CD4-positive, alpha-beta T cell treated with Interleukin-17A for 4 hours (primary cell): ENCODE measurements around the gene FCN1.

Experiments used
- DNase-seq: peaks from one replicate; pipeline ENCODE4 v3.0.0-alpha.2; 2020; ENCODE audit warnings: mixed read lengths

The FCN1 gene

GRCh38 chr9:134951461-134951860, 33.7 kb upstream of the FCN1 start:
- DNase-seq, result no peak

DNA sequence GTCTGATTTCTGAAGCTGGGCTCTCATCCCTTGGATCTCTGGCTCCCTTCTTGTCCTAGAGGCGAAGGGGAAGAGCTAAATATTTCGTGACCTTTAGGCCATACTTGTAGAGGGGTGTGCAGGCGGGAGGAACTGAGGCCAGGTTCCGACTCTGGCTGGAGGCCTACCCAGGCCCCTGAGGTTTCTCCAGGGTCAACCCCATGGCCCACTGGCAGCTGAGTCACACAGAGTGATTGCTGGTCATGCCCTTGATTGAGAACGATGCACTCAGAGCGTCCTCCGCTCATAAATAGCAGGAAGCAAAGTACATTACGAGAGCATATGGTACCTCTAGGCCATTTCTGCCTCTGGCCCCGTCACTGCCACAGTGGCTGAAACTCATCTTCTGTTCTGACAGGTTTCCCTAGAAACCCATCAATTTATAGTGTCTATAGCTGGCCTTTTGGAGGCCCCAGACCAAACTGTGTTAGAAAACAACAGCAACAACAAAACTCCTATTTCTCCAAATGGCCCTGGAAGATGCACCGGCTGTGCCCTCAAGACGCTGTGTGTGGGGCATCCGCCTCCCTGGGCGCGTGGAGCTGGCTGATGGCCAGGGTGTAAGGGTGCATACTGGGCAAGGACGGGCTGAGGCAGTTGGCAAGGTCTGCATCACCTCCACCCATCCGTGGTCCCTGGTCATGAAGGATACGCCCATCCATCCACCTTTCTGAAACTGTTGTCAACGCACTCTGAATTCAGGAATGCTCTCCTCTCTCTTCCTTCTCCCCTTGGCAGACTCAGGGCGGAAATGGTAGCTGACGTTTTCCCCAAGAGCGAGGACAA, 32.9 kb upstream of the FCN1 start:
- DNase-seq, result no peak

DNA sequence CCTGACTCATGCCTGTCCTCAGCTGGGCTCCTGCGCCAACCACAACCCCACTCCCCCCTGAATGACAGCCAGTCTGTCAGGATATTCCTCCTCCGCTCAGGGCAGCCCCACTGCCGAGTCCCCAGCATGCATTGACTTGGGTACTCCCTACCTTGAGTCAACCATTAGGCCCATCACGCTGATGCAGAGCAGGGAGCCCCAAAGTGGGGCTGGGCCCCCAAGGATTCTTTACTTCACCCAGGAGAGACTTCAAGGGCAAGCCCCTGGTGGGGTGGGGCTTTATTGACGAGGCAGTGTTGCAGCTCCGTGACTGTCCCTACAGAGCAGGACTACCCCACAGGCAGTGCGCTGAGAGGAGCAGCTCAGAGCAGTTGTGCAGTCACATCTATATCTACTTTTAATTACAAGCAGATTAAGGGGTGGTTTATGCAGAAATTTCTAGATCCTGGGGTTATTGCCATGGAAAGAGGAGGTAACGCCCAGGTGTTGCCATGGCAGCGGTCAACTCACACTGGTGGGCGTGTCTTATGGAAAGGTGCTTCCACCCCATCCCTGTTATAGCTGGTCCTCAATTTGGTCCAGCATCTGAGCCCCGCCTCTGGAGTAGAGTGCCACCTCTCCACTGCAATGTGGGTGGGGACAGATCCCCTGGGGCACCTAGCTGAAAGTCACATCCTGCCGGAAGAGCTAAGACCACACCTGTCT, 32.1 kb upstream of the FCN1 start:
- DNase-seq, result no peak

DNA sequence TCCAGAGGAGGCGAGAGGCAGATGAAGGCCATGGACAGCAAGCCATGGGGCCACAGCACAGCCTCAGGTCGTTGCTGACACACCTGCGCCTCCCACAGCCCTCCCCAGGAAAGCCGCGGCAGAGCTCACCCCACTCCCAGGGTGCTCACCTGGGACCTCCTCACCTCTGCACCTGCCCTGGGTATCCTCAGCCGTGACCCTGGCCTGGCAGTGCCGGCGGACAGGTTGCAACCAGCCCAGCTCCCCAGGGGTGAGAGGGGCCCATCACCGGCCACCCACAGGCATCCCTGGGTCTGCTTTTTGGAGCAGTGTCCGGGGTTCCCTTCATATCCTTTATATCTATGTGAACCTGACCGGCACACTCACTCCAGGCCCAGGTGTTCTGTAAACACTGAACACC, 30.4 kb upstream of the FCN1 start:
- DNase-seq, result no peak

DNA sequence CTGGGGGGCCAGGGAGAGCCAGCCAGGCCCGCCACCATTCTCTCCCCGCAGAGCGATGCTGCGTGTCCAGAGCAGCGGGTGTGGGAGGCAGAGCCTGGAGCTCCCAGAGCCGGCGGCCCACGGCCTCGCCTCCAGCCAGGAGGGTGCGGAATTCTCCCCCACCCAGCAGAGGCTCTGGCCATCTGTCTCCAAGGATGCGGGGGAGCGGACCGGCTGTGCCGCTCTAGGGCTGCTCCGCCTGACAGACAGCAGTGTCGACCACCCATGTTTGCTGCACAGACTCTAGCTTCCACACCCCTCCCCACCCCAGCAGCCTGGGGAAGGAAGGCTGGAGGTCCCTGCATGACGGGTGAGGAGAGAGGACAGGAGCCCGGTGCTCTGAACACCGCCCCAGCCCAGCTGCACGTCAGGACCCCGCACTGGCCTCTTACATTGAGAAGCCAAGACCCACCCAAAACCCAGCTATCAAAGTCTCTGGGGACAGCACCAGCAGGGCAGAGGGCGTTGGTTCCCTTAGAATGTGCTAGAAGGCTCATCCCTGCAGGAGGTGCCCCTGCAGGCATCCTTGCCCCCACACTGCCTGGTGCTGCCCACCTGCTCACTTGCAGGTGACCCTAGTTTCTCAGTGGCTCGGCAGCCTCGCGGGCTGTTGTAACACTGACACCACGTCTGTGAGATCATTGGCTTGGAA, 29.7 kb upstream of the FCN1 start:
- no peak for DNase-seq

GRCh38 chr9:134946663-134947062, 29.0 kb upstream of the FCN1 start:
- DNase-seq, result no peak

- no peak for DNase-seq
Observed at GRCh38 chr9:134945509-134946275, 28.0 kb upstream of the FCN1 start.

DNA sequence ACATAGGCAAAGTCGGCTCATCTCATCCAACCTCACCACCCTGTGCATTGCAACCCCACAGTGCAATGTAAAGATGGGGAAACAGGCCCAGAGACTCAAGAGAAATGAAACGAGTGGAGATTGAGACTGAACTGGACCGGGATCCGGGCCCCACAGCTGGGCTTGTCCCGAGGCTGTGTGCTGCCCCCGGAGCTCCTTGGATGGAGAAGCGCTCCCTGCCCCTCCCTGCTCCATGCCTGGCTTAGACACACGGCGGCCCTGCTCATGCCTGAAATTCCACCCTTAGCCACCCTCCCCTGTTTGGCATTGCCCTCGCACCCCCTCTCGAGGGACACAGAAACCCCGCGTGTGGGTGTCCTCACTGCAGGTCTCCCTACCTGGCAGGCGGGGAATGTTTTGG, 27.2 kb upstream of the FCN1 start:
- no peak for DNase-seq

DNA sequence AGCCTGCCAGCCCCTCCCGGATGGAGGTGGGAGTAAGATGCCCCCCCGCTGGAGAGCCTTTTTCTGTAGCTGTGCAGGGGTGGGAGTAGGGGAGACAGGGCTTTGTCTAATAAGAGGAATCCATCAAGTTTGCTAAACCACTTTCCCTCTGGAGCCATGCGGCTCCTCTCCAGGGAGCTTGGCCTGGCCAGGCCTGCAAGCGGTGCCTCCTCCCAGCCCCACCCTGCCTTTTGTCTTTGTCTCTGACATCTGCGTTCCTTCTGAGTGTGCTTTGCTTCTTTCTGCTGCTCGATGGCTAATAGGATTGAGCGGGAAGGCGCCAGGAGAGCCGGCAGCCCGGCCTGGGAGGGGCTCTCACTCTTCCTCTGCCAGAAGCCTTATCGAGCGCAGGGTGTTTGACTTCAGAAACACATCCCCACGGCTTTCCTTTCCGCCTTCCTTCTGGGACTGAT, 26.7 kb upstream of the FCN1 start:
- DNase-seq, result no peak

DNA sequence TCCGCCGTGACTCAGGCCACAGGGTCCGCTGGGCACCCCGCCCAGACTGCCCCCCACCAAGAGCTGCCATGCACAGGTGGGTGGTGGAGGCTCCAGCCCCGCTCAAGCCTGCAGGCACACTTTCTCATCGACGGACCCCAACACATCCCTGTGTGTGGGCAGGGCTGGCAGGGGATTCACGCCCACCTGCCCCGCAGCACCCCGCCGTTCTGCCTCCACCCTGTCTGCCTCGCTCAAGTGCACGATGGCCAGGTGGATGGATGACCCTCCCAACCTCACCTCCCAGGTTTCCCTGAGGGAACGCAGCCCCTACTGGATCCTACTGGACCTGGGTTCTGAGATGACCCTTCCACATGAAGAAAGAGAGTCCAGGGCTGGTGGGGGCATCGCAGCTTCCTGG, 26.1 kb upstream of the FCN1 start:
- no peak for DNase-seq

DNA sequence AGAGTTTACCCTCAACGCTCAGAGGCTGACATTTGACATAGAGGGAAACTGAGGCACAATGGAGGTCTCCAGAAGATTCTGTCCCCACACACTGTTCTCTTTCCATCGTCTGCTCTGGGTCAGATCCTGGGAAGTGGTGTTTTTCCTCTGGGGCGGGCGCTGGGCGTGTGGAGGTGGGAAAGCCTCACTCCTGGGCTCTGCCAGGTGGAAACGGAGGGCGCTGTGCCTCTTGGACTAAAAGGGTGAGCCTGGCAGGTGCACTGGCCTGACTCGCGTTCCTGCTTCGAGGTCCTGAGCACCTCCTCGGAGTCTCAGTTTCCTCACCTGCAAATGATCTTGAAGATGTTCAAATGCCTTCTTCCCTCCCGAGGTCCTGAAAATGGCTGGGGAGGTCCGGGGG, 25.7 kb upstream of the FCN1 start:
- no peak for DNase-seq

DNA sequence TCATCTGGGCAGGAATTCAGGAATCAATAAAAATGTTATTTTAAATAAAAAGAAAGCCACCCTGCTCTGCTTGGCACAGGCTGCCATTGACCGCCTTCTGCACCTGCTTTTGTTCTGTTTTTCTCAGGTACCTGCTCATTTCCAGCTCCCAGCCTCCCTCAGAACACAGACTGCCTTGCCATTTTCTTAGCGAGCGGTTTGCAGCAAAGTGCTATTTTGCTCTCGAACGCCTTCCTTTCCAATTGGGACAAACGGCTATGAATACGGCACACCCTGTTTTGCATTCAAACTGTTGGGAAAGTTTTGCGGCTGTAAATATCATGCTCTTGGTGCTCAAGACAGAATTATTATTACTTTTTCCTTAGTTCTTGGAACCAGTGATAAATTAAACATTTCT, 25.1 kb upstream of the FCN1 start:
- DNase-seq, result no peak

DNA sequence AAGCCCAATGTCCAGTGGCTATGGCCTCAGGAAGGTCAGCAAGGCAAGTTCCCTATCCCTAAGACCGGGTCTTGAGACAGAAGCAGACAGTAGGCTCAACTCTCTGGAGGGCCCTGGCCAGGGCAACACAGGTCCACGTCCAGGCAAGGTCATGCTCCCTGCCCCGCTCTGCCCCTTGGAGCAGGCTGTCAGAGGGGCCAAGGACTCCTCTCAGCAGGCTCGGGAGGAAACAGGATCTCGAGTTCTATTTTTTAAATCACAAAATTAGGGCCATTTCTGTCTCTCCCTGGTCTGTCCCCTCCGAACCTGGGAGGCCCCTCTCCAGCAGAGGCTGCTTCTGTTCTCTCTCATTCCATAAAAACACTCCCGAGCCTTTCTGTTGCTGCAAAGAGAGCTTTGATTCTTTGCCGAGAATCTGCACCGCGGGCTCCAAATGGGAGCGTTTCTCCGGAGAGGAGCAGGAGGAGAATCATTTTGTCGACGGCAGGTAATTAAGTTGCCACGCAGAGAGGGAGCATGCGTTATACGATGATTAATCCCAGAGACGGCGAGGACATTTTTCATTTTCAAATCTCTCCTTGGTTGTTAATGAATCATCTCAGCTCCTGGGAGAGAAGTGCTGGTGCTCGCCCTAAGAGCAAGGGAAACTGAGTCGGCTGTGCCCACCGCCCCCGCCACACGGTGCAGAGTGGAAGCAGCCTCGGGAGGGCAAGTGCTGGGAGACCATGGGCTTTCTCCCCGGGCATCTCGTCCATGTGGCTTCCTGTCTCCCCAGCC, 24.5 kb upstream of the FCN1 start:
- no peak for DNase-seq

DNA sequence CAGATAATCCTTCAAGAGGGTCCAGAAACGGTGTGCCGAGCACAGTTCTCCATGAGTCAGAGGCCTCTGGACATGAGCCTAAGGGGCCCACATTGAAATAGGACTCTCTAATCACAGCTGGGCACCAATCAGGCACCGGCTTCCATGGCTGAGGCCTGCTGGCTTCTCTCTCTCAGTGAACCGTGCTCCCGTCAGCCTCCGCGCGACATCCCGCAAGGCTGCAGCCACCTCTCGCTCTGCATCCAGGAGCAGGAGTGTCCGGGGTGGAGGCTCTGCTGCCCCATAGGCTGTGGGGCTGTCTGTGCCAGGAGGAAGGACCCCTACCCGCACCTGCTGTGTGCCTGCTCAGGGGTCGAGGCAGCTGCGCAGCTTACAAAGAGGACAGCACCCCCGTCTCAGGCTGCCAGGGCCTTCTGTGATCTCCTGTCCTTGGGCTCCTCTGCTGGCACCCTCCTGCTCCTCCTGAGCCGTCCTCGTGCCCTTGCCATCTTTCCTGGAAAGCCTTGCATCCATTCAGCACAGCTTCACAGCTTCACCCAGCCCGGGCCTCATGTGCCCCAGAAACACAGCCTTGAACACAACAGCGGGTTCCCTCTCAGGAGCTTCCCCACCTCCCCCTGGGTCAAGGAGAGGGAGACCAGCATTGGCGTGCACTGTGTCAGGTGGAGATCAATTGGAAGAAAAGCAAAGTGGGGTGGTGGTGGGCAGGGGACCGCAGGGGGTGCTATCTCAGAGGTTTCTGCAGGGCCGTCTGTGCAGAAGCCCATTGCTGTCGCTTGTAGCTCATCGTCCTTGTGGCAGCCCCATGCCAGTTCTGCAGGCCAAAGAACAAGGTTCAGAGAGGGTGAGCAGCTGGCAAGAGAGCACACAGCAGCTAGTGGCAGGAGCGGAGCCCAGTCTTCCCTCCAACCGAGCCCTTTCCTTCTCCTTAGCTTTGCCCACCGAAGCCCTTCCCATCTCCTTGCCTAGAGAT, 22.8 kb upstream of the FCN1 start:
- DNase-seq, result no peak

DNA sequence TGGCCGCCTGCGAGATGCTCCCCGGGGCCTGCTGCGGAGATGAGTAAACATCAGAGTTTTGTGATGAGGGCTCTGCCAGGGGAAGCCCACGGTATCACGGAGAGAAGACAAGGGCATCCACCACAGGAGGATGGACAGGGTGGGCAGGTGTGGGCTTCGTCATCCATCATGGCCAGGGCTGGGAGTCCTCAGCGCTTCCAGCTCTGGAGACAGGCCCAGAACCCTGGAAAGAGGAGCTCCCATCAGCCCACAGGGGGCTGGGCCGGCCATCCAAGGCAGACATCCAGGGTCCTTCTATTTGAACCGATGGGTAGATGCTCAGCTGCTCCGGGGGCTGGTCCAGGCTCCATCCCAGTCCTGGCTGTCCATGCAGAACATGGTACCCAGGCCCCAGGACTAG, 22.1 kb upstream of the FCN1 start:
- DNase-seq, result no peak

GRCh38 chr9:134939080-134939733, 21.5 kb upstream of the FCN1 start:
- no peak for DNase-seq

DNA sequence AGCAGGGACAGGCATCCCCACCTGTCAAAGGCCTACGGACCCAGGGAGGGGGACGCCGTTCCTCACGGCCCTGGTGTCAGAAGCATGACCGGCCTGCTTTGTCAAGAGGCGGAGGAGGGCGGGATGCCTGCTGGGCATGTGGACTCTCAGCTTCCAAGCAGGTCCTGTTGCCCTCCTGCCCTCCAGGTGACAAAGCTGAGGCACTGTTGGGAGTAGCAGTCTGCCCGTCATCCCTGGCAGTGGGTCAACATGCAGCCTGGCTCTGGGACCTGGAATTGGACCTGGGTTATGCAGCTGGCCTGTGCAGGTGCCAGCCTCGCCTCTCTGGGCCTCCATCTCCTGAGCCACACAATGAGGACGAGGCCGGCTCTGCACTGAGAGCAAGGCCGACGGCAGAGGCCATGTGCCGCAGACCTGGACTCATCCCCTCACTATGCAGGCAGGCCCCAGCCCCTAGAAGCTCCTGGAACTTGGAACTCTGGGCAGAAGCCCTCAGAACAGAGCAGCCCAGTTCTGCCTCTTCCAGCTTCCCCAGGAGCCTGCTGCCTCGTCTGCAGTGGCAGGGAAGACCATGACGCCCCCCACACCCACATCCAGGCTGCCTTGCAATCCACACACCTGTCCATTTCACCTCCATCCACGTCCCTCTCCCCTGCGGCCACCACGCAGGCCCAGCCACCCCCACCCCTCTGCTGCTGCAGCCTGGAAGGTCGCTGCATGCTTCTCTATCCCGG, 20.8 kb upstream of the FCN1 start:
- DNase-seq, result no peak

- no peak for DNase-seq
Observed at GRCh38 chr9:134937566-134938345, 20.0 kb upstream of the FCN1 start.

GRCh38 chr9:134937164-134937555, 19.4 kb upstream of the FCN1 start:
- no peak for DNase-seq
